Esophagus squamous epithelium (tissue), 5 donors: ENCODE data around the gene DNAJA2. TPM values are rescaled to one million over a fixed set of nuclear protein-coding genes. Genes with fewer than 3 reads are reported as not detected.
"Not testable (repeated sequence)": the region's sequence is repeated elsewhere in the genome, so short reads cannot be mapped to it uniquely, and the experiment has no call there.

ENCODE experiments used
- DNase-seq: peaks from one replicate; lab custom pipeline; 2025; lab: John Stamatoyannopoulos, UW
- H3K27ac ChIP-seq, 4 donors: fragments of 200-600 bp; sonication (generic); one replicate each; pipeline ENCODE4 v1.5.1; 2016 to 2019; ENCODE audit warnings: mild to moderate bottlenecking in 1 of 4
- H3K27me3 ChIP-seq, 4 donors: fragments of 200-600 bp; sonication (generic); 1 replicate in 3 of 4; 2 replicates in 1 of 4; pipeline versions ENCODE4 v1.5.1 to v1.6.0; 2017 to 2021; ENCODE audit warnings: antibody characterized with exemption in 1 of 4
- H3K36me3 ChIP-seq, 3 donors: fragments of 200-600 bp; sonication (generic); one replicate each; pipeline ENCODE4 v1.5.1; 2016 to 2019
- H3K4me1 ChIP-seq, 3 donors: fragments of 200-600 bp; sonication (generic); one replicate each; pipeline ENCODE4 v1.5.1; 2017 to 2019
- H3K4me3 ChIP-seq, 4 donors: fragments of 200-600 bp; sonication (generic); 1 replicate in 3 of 4; 2 replicates in 1 of 4; pipeline ENCODE4 v1.5.1; 2016 to 2019; ENCODE audit warnings: mild to moderate bottlenecking in 2 of 4, moderate library complexity in 1 of 4
- H3K9me3 ChIP-seq, 3 donors: fragments of 200-600 bp; sonication (generic); one replicate each; pipeline ENCODE4 v1.5.1; 2016 to 2019
- CTCF ChIP-seq, 6 experiments: fragments of 450-650 bp in 4 of 6; fragments of 200-600 bp in 2 of 6; sonication (generic) in 2 of 6; IDR thresholded peaks; one replicate each; pipeline ENCODE4 v1.5.1; 2016 to 2019; ENCODE audit warnings: antibody characterized with exemption in 6 of 6, mild to moderate bottlenecking in 4 of 6, moderate library complexity in 4 of 6
- POLR2A ChIP-seq, 4 donors: fragments of 450-650 bp; IDR thresholded peaks; one replicate each; pipeline ENCODE4 v1.6.1; 2017; ENCODE audit warnings: antibody characterized with exemption in 4 of 4, mild to moderate bottlenecking in 4 of 4, moderate library complexity in 3 of 4
- WGBS, 2 donors: methylation state at CpG; one replicate each; pipeline ENCODE4 v1.1.5; 2018; 5-methylcytosine and 5-hydroxymethylcytosine counted together
- intact Hi-C: fragments of 100-400 bp; cut with DNase I; formaldehyde crosslinking; loops from one replicate; pipeline ENCODE4 v1.15.0; 2022
- total RNA-seq, 4 donors: library from RNA; depleted of rRNA; stranded (reverse); fragments of >200 nt; gene quantifications; one replicate each; pipeline ENCODE4 v1.1.0, GENCODE V29; 2016
- donor health status: DM: yes; HTN: yes; CAD: no.

DNAJA2 gene
- total RNA-seq, 4 donors from 2014 or later, result 39.0 to 69.7 (median 58.2) TPM

- Histone ChIP-seq H3K4me1 (no peaks in the 10 kb centered on the region), H3K36me3 (no peaks in the 10 kb centered on the region), H3K9me3 (no peaks in the 10 kb centered on the region), H3K4me3 (no peak overlapping the region), H3K27ac (no peak overlapping the region), H3K27me3 (peaks cover 0 to 4% (median 0%) of the 10 kb centered on the region in 4 donors)
- WGBS, 2 donors, result 81% methylated on average over 2 of the region's 25 CpGs; no CpG with 5 or more reads in 1 of the 2 donors
- intact Hi-C loops, result no loop called here
- no peak for TF ChIP-seq POLR2A (IDR thresholded peaks at IDR 0.05)
- no peak for TF ChIP-seq CTCF (IDR thresholded peaks at IDR 0.05)
- DNase-seq, result no peak
Measured at GRCh38 chr16:47013910-47014309, 40.4 kb upstream of the DNAJA2 start.

GRCh38 chr16:47013172-47013571 lies 39.7 kb upstream of the DNAJA2 start:
- TF ChIP-seq POLR2A (IDR thresholded peaks at IDR 0.05) (no peak), CTCF (IDR thresholded peaks at IDR 0.05) (no peak)
- DNase-seq, result no peak
- Histone ChIP-seq H3K9me3 (no peaks in the 10 kb centered on the region), H3K27me3 (peaks cover 0 to 4% (median 0%) of the 10 kb centered on the region in 4 donors), H3K4me1 (no peaks in the 10 kb centered on the region), H3K4me3 (no peak overlapping the region), H3K27ac (no peak overlapping the region), H3K36me3 (no peaks in the 10 kb centered on the region)
- WGBS, 2 donors, result 94 to 96% methylated on average over 4 of the region's 4 CpGs
- intact Hi-C loops, result no loop called here

DNA sequence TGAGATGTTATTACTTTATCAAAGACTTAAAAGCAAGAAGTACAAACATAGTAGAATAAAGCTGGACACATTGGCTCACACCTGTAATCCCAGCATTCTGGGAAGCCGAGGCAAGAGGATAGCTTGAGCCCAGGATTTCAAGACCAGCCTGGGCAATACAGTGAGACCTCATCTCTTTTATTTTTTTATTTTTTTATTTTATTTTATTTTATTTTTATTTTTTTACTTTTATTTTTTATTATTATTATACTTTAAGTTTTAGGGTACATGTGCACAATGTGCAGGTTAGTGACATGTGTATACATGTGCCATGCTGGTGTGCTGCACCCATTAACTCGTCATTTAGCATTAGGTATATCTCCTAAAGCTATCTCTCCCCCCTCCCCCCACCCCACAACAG lies 37.3 kb upstream of the DNAJA2 start:
- 59 to 70% methylated on average over 2 of the region's 2 CpGs for WGBS, 2 donors
- H3K4me3 ChIP-seq, intact Hi-C loops, DNase-seq, H3K9me3 ChIP-seq, H3K27ac ChIP-seq, H3K27me3 ChIP-seq, H3K36me3 ChIP-seq, H3K4me1 ChIP-seq: not testable (repeated sequence)

- no peaks in the 10 kb centered on the region for H3K4me1 ChIP-seq
Measured at GRCh38 chr16:47008612-47009011, 35.1 kb upstream of the DNAJA2 start.

GRCh38 chr16:47008174-47008573 lies 34.7 kb upstream of the DNAJA2 start:
- no peaks in the 10 kb centered on the region for H3K4me1 ChIP-seq

More at GRCh38 chr16:47008612-47009011, 35.1 kb upstream of the DNAJA2 start:
- WGBS, 2 donors, result 61 to 88% methylated on average over 2 of the region's 2 CpGs
- intact Hi-C loops, result no loop called here
- DNase-seq, result no peak
- Histone ChIP-seq H3K27me3 (no peaks in the 10 kb centered on the region), H3K4me3 (no peak overlapping the region), H3K27ac (no peak overlapping the region), H3K36me3 (no peaks in the 10 kb centered on the region), H3K9me3 (no peaks in the 10 kb centered on the region)
- TF ChIP-seq POLR2A (IDR thresholded peaks at IDR 0.05) (no peak), CTCF (IDR thresholded peaks at IDR 0.05) (no peak)

More at GRCh38 chr16:47008174-47008573, 34.7 kb upstream of the DNAJA2 start:
- WGBS, 2 donors, result 91 to 93% methylated on average over 4 of the region's 4 CpGs
- Histone ChIP-seq H3K27me3 (no peaks in the 10 kb centered on the region), H3K27ac (no peak overlapping the region), H3K9me3 (no peaks in the 10 kb centered on the region), H3K4me3 (no peak overlapping the region), H3K36me3 (no peaks in the 10 kb centered on the region)
- no peak for DNase-seq
- intact Hi-C loops, result no loop called here
- TF ChIP-seq CTCF (IDR thresholded peaks at IDR 0.05) (no peak), POLR2A (IDR thresholded peaks at IDR 0.05) (no peak)
